ENCODE measurements around the gene METAP1D.
A peak's percentile ranks its signal among the peaks of the same experiment; 100 is the strongest.

DNA sequence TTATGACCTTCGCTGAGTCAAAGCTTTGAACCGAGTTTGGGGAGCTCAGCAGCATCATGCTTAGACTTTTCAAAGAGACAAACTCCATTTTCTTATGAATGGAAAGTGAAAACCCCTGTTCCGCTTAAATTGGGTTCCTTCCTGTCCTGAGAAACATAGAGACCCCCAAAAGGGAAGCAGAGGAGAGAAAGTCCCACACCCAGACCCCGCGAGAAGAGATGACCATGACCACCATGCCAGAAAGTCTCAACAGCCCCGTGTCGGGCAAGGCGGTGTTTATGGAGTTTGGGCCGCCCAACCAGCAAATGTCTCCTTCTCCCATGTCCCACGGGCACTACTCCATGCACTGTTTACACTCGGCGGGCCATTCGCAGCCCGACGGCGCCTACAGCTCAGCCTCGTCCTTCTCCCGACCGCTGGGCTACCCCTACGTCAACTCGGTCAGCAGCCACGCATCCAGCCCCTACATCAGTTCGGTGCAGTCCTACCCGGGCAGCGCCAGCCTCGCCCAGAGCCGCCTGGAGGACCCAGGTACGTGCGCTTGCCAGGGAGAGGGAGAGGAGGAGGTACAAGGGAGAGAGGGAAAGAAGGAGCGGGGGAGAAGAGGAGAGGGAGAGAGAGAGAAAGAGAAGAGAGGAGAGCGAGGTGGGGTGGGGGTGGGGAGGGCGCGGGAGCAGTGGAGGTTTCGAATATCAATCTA, 85.9 kb downstream of the METAP1D start, which contains the start of gene DLX1:
- TF ChIP-seq, protein P1, sequence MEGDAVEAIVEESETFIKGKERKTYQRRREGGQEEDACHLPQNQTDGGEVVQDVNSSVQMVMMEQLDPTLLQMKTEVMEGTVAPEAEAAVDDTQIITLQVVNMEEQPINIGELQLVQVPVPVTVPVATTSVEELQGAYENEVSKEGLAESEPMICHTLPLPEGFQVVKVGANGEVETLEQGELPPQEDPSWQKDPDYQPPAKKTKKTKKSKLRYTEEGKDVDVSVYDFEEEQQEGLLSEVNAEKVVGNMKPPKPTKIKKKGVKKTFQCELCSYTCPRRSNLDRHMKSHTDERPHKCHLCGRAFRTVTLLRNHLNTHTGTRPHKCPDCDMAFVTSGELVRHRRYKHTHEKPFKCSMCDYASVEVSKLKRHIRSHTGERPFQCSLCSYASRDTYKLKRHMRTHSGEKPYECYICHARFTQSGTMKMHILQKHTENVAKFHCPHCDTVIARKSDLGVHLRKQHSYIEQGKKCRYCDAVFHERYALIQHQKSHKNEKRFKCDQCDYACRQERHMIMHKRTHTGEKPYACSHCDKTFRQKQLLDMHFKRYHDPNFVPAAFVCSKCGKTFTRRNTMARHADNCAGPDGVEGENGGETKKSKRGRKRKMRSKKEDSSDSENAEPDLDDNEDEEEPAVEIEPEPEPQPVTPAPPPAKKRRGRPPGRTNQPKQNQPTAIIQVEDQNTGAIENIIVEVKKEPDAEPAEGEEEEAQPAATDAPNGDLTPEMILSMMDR (IDR thresholded peaks at IDR 0.05) = no peak
- no peak for TF ChIP-seq EP300 (IDR thresholded peaks at IDR 0.05; ENCODE audit: low read depth)
- peak in 1 of 3 donors; percentile 8 for TF ChIP-seq POLR2AphosphoS5 (IDR thresholded peaks at IDR 0.05)
